Stimulated activated naive CD8-positive, alpha-beta T cell treated with anti-CD3 and anti-CD28 coated beads, Interleukin-15, amount 100 ng/mL, for 72 hours (primary cell): ENCODE data around the gene DGKB.

Experiments used
- ATAC-seq: fragments of 150-1000 bp; cut with Tn5 transposase; 2 replicates; pipeline ENCODE4 v1.10.0; 2021; ENCODE audit warnings: mild to moderate bottlenecking, moderate library complexity
- DNase-seq, 2 donors: peaks; one replicate each; pipeline ENCODE4 v3.0.0; 2021 to 2022
- H3K27ac Mint-ChIP-seq, 2 donors: one replicate each; pipeline ENCODE4 v1.8.0; 2022; ENCODE audit warnings: mild to moderate bottlenecking in 2 of 2, mixed read lengths in 2 of 2, moderate library complexity in 2 of 2
- H3K27me3 Mint-ChIP-seq: one replicate; pipeline ENCODE4 v1.8.0; 2022; ENCODE audit warnings: mixed read lengths
- H3K4me1 Mint-ChIP-seq: one replicate; pipeline ENCODE4 v1.8.0; 2022; ENCODE audit warnings: mild to moderate bottlenecking, mixed read lengths
- H3K4me3 Mint-ChIP-seq, 2 donors: one replicate each; pipeline ENCODE4 v1.8.0; 2022; ENCODE audit warnings: mild to moderate bottlenecking in 2 of 2, mixed read lengths in 2 of 2, moderate library complexity in 1 of 2
- H3K9me3 Mint-ChIP-seq, 2 donors: one replicate each; pipeline ENCODE4 v1.8.0; 2022; ENCODE audit warnings: mixed read lengths in 2 of 2

The DGKB gene

DNA sequence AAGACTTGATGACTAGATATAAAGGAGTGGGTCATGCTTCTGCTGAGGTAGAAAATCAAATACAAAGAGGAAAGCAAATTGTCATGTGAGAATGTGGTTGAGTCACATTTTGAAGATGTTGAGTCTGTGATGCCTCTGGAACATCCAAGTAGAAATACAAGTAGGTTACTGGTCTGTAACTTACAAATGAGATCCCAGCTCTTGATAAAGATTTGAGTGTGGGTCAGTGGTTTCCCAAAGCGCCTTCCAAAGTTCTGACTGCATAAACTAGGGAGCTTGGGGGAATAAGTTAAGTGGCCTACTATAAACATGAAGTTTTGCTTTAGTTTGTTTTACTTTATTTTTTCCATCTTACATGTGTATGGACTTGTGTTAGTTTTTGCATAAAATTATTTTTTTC is 768.8 kb downstream of the DGKB start:
- Mint-ChIP-seq H3K4me3 (no peak overlapping the region), H3K4me1 (no peaks in the 10 kb centered on the region), H3K27me3 (no peaks in the 10 kb centered on the region), H3K27ac (no peak overlapping the region), H3K9me3 (no peaks in the 10 kb centered on the region)
- no peak for DNase-seq
- no peak for ATAC-seq

DNA sequence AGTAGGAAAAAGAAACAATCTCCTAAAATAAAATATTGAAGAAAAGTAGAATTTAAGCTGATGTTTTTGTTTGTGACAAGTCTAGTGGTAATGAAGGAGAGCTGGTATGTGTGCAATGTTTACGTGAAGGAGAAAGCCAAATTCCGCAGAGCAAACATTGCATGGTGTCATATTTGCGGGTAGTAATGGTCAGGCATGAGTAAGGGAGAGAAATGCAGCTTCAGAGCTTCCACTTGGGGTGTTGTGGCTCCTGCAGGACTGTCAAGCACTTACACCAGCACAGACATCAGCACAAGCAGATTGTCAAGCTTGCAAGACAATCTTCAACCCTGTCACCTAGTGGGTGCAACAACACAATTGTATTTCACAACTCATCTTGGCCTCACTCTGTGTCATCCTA is 776.6 kb downstream of the DGKB start:
- Mint-ChIP-seq H3K4me1 (no peaks in the 10 kb centered on the region), H3K9me3 (no peaks in the 10 kb centered on the region), H3K27me3 (no peaks in the 10 kb centered on the region), H3K27ac (no peak overlapping the region), H3K4me3 (no peak overlapping the region)
- ATAC-seq (no peak), DNase-seq (no peak)

DNA sequence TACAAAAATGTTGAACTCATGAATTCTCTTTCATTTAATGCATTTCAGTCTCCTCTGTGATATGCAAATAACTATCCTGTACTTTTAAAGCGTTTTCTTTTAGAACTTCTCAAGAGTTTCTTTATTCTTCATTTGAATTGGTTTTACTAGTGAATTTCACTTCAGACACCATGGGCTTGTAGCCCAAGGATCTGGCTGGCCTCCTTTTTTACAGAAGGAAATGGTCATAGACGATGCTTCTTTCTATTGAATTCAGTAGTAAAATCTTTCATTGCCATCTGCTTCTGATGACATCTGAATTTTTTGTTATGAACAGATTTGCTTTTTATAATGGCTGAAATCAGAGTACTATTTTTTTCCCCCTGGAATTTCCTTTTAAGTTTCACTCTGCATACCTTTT is 777.8 kb downstream of the DGKB start:
- no peaks in the 10 kb centered on the region for H3K27me3 Mint-ChIP-seq
- no peak for ATAC-seq
- no peak overlapping the region for H3K27ac Mint-ChIP-seq
- H3K4me3 Mint-ChIP-seq, result no peak overlapping the region
- DNase-seq, result no peak
- no peaks in the 10 kb centered on the region for H3K4me1 Mint-ChIP-seq
- H3K9me3 Mint-ChIP-seq, result no peaks in the 10 kb centered on the region

DNA sequence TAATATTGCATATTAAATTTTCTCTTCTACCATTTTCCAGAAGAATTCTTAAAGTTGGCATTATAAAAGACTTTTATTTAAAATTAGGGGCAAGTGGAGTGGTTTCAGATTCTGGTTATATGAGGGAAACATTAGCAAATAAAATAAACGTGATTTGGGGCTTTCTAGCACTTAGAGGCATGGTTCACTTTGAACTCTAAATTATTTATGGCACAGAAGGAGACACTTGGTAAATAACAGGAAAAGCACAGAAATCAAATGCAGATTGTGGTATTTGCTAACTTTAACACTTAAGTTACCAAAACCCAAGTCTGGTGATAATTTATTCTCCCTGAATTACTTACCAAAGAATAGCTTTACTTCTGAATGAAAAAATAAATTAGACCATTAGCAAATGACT is 778.6 kb downstream of the DGKB start:
- no peak for DNase-seq
- Mint-ChIP-seq H3K4me1 (no peaks in the 10 kb centered on the region), H3K27me3 (no peaks in the 10 kb centered on the region), H3K27ac (no peak overlapping the region), H3K4me3 (no peak overlapping the region), H3K9me3 (no peaks in the 10 kb centered on the region)
- no peak for ATAC-seq

DNA sequence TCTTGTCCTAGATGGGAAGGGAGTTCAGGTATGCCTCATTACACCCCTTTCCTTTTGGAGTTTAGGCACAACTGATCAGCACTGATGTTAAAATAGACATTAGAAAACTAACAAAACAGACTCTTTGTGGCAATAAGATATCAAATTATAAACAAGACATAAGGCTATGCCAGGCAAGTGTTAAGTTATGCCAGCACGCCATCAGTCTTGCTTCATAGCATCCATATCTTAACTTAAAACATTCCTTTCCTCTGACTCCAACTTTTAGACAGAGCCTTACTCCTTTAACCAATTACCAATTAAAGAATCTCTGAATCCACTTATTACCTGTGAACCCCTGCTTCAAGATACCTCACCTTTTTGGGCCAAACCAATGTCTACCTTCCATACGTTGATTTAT is 786.9 kb downstream of the DGKB start:
- Mint-ChIP-seq H3K9me3 (peaks cover 7 to 12% of the 10 kb centered on the region in 2 donors), H3K27me3 (no peaks in the 10 kb centered on the region), H3K4me3 (no peak overlapping the region), H3K4me1 (no peaks in the 10 kb centered on the region), H3K27ac (no peak overlapping the region)
- ATAC-seq (no peak), DNase-seq (no peak)

DNA sequence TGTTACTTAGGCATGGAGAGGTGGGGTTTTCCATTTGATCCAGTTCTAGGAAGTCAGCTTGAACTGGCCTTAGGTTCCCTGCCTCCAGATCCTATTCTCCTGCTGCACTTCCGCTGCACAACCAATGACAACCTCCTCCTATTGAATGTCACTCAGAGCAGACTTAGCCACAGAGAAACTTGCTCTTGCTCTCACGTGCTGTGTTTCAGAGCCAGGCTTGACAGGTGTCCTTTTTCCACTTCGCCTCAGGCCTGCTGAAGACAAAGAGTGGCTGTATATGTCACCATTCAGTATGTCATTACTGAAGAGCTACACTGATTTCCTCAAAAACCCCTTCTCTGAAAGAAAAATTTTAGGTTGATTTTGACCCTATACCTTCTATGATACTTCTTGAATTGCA is 797.7 kb downstream of the DGKB start:
- ATAC-seq (no peak), DNase-seq (no peak)
- Mint-ChIP-seq H3K27me3 (no peaks in the 10 kb centered on the region), H3K4me3 (no peak overlapping the region), H3K9me3 (peaks cover 0 to 4% of the 10 kb centered on the region in 2 donors), H3K4me1 (no peaks in the 10 kb centered on the region), H3K27ac (no peak overlapping the region)

DNA sequence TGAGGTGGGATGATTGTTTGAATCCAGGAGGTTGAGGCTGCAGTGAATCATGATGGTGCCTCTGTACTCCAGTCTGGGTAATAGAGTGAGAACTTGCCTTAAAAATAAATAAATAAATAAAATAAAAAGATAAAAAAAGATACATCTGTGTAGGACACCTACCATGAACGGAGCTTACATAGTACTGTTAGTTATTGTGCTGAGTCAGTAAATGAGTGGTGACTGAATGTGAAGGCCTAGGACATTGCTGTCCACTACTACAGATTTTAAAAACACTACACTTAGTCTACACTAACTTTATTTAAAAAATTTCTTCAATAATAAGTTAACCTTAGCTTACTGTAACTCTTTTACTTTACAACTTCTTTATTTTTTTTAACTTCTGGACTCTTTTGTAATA is 806.4 kb downstream of the DGKB start:
- Mint-ChIP-seq H3K4me3 (no peak overlapping the region), H3K27me3 (no peaks in the 10 kb centered on the region), H3K9me3 (peaks cover 0 to 4% of the 10 kb centered on the region in 2 donors), H3K27ac (no peak overlapping the region), H3K4me1 (no peaks in the 10 kb centered on the region)
- no peak for ATAC-seq
- DNase-seq, result no peak

DNA sequence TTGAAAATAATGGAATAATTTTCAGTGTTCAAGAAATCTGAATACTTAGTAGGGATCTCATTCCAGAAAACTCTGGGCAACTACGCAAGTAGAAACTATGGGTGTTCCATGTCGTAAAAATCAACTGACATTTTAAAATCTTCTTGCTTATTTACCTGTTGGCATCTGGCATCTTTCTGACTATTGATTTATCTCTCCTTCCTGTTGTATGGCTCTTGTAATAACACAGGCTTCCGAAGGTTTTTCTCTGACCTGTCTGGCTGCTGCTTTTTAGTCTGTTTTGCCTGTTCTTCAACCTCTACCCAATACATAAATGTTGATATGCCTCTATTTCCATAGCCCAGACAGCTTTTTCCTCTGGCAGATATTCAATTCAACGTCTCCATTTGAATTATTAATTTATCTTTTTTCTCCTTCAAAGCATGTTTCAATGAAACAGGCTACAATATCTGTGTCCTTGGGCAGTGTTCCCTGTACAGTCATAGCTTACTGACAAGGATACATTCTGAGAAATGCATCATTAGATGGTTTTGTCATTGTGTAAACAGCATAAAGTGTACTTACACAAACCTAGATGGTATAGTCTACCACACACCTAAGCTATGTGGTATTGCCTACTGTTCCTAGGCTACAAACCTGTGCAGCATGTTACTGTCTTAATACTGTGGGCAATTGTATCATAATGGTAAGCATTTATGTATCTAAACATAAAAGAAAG is 807.2 kb downstream of the DGKB start:
- no peak for DNase-seq
- no peak overlapping the region for H3K4me3 Mint-ChIP-seq
- H3K4me1 Mint-ChIP-seq, result no peaks in the 10 kb centered on the region
- H3K27ac Mint-ChIP-seq, result no peak overlapping the region
- H3K27me3 Mint-ChIP-seq, result no peaks in the 10 kb centered on the region
- ATAC-seq, result no peak
- H3K9me3 Mint-ChIP-seq, result no peaks in the 10 kb centered on the region
